H1 (cell line): ENCODE measurements around the gene OXCT2. TPM values are rescaled to one million over a fixed set of nuclear protein-coding genes. Genes with fewer than 3 reads are reported as not detected.

Experiments
- CTCF ChIA-PET: fragments of 300-600 bp; sonication (Branson Sonifier 250); formaldehyde crosslinking; loops from one replicate; lab custom pipeline; 2021; ENCODE audit not compliant: partially characterized antibody; lab: Charles Lee
- POLR2A ChIA-PET: fragments of 300-600 bp; sonication (Branson Sonifier 250); formaldehyde crosslinking; loops from one replicate; lab custom pipeline; 2021; ENCODE audit warnings: inconsistent platforms; ENCODE audit not compliant: partially characterized antibody; lab: Charles Lee
- DNase-seq, 2 experiments: peaks; one replicate each; pipeline versions ENCODE4 v3.0.0 to v3.0.0-alpha.2; 2010 to 2022; ENCODE audit warnings: low spot score in 2 of 2, low read depth in 1 of 2, mixed read lengths in 1 of 2
- FAIRE-seq: peaks from 2 replicates; lab custom pipeline; 2011; peaks lifted over from hg19 to GRCh38; lab: Jason Lieb, UNC
- H2AFZ ChIP-seq: 2 replicates; pipeline ENCODE4 v1.8.1; 2012; ENCODE audit warnings: low read length, inconsistent platforms
- H2AK5ac ChIP-seq: 2 replicates; pipeline ENCODE4 v1.6.1; 2013; ENCODE audit warnings: low read depth, low read length
- H2BK120ac ChIP-seq: replicated peaks from 2 replicates; pipeline ENCODE3; 2013; ENCODE audit warnings: low read depth, low read length, inconsistent platforms
- H2BK12ac ChIP-seq: 2 replicates; pipeline ENCODE4 v1.6.1; 2013; ENCODE audit warnings: low read depth, low read length
- H2BK15ac ChIP-seq: 2 replicates; pipeline ENCODE4 v1.6.1; 2013; ENCODE audit warnings: low read length
- H2BK20ac ChIP-seq: 2 replicates; pipeline ENCODE4 v1.6.1; 2013; ENCODE audit warnings: low read length
- H2BK5ac ChIP-seq: 2 replicates; pipeline ENCODE4 v1.6.1; 2013; ENCODE audit warnings: low read depth, low read length
- H3K14ac ChIP-seq: 2 replicates; pipeline ENCODE4 v1.6.1; 2013; ENCODE audit warnings: inconsistent platforms; ENCODE audit not compliant: insufficient read length
- H3K18ac ChIP-seq: 2 replicates; pipeline ENCODE4 v1.6.1; 2013; ENCODE audit warnings: low read length; ENCODE audit errors: extremely low read depth
- H3K23ac ChIP-seq: 2 replicates; pipeline ENCODE4 v1.6.1; 2013; ENCODE audit warnings: inconsistent platforms; ENCODE audit not compliant: insufficient read length
- H3K23me2 ChIP-seq: 2 replicates; pipeline ENCODE4 v1.6.1; 2013; ENCODE audit warnings: low read depth, low read length
- H3K27ac ChIP-seq: 2 replicates; pipeline ENCODE4 v1.6.1; 2011; ENCODE audit warnings: low read depth, low read length, inconsistent platforms
- H3K27me3 ChIP-seq, 4 experiments: replicated peaks in 1 of 4; 1 replicate in 1 of 4; 2 replicates in 3 of 4; pipeline versions ENCODE4 v1.6.1 to v1.8.1; 2011 to 2013; ENCODE audit warnings: low read length in 3 of 4, mild to moderate bottlenecking in 3 of 4, inconsistent platforms in 2 of 4, mixed read lengths in 2 of 4, moderate library complexity in 1 of 4; ENCODE audit not compliant: control insufficient read depth in 3 of 4, insufficient read depth in 3 of 4; ENCODE audit errors: extremely low read depth in 1 of 4
- H3K36me3 ChIP-seq, 4 experiments: 2 replicates each; pipeline versions ENCODE4 v1.6.1 to v1.8.1; 2011 to 2013; ENCODE audit warnings: mild to moderate bottlenecking in 4 of 4, low read length in 3 of 4, moderate library complexity in 2 of 4, control low read depth in 1 of 4, inconsistent platforms in 1 of 4; ENCODE audit not compliant: insufficient read depth in 4 of 4, control insufficient read depth in 2 of 4
- H3K4ac ChIP-seq: replicated peaks from 2 replicates; pipeline ENCODE3; 2013; ENCODE audit warnings: low read length, low read depth, mixed read lengths, inconsistent platforms; ENCODE audit not compliant: insufficient read length
- H3K4me1 ChIP-seq, 4 experiments: replicated peaks in 1 of 4; 1 replicate in 1 of 4; 2 replicates in 3 of 4; pipeline versions ENCODE4 v1.6.1 to v1.8.1; 2011 to 2013; ENCODE audit warnings: low read length in 3 of 4, inconsistent platforms in 2 of 4, mixed read lengths in 1 of 4; ENCODE audit not compliant: insufficient read depth in 4 of 4, control insufficient read depth in 3 of 4
- H3K4me2 ChIP-seq, 2 experiments: 2 replicates each; pipeline versions ENCODE4 v1.6.1 to v1.8.1; 2011 to 2013; ENCODE audit warnings: low read depth in 2 of 2, low read length in 2 of 2, control low read depth in 1 of 2, inconsistent platforms in 1 of 2, mild to moderate bottlenecking in 1 of 2; ENCODE audit not compliant: insufficient read depth in 1 of 2
- H3K4me3 ChIP-seq, 4 experiments: fragments of 200-600, 300-600 bp in 1 of 4; sonication (generic), shearing (Covaris generic), sonication (Bioruptor Twin) in 1 of 4; 2 replicates each; pipeline versions ENCODE4 v1.5.1 to v1.8.1; 2011 to 2016; ENCODE audit warnings: low read length in 4 of 4, low read depth in 3 of 4, control low read depth in 2 of 4, inconsistent platforms in 2 of 4, mild to moderate bottlenecking in 2 of 4, mixed read lengths in 1 of 4, moderate library complexity in 1 of 4; ENCODE audit not compliant: insufficient read depth in 2 of 4; ENCODE audit errors: extremely low read depth in 1 of 4
- H3K56ac ChIP-seq: replicated peaks from 2 replicates; pipeline ENCODE3; 2013; ENCODE audit warnings: low read depth, mild to moderate bottlenecking, mixed read lengths, low read length, inconsistent platforms; ENCODE audit not compliant: insufficient read length
- H3K79me1 ChIP-seq: 2 replicates; pipeline ENCODE4 v1.6.1; 2013; ENCODE audit warnings: low read depth, low read length, control low read depth
- H3K79me2 ChIP-seq, 2 experiments: 2 replicates each; pipeline versions ENCODE4 v1.6.1 to v1.8.1; 2012 to 2013; ENCODE audit warnings: low read length in 2 of 2, mild to moderate bottlenecking in 2 of 2, inconsistent platforms in 1 of 2; ENCODE audit not compliant: insufficient read depth in 2 of 2, control insufficient read depth in 1 of 2
- H3K9ac ChIP-seq, 4 experiments: replicated peaks in 1 of 4; 1 replicate in 1 of 4; 2 replicates in 3 of 4; pipeline versions ENCODE4 v1.6.1 to v1.8.1; 2011 to 2013; ENCODE audit warnings: low read depth in 3 of 4, low read length in 3 of 4, control low read depth in 2 of 4, mild to moderate bottlenecking in 2 of 4, moderate library complexity in 2 of 4, inconsistent platforms in 1 of 4; ENCODE audit errors: extremely low read depth in 1 of 4
- H3K9me3 ChIP-seq, 2 experiments: 2 replicates each; pipeline versions ENCODE4 v1.6.1 to v1.8.1; 2012 to 2013; ENCODE audit warnings: mild to moderate bottlenecking in 2 of 2, moderate library complexity in 2 of 2, control low read depth in 1 of 2, inconsistent platforms in 1 of 2, low read depth in 1 of 2, low read length in 1 of 2, mixed read lengths in 1 of 2; ENCODE audit not compliant: insufficient read depth in 2 of 2
- H4K20me1 ChIP-seq, 2 experiments: replicated peaks in 1 of 2; 2 replicates each; pipeline versions ENCODE3 to v1.8.1; 2011 to 2013; ENCODE audit warnings: inconsistent platforms in 2 of 2, low read length in 2 of 2, mild to moderate bottlenecking in 1 of 2; ENCODE audit not compliant: insufficient read depth in 2 of 2, control insufficient read depth in 1 of 2
- H4K5ac ChIP-seq: 2 replicates; pipeline ENCODE4 v1.6.1; 2013; ENCODE audit warnings: low read length, low read depth, mixed read lengths, inconsistent platforms; ENCODE audit not compliant: insufficient read length
- H4K8ac ChIP-seq: 2 replicates; pipeline ENCODE4 v1.8.0; 2013; ENCODE audit warnings: mild to moderate bottlenecking, moderate library complexity, low read length, inconsistent platforms; ENCODE audit not compliant: insufficient read depth; ENCODE audit errors: extremely low read depth
- H4K91ac ChIP-seq: replicated peaks from 2 replicates; pipeline ENCODE3; 2013; ENCODE audit warnings: low read length, mixed read lengths, inconsistent platforms; ENCODE audit not compliant: insufficient read length
- CEBPB ChIP-seq: IDR thresholded peaks from 2 replicates; pipeline ENCODE4 v1.6.1; 2012; ENCODE audit warnings: low read depth, low read length
- MAFK ChIP-seq: IDR thresholded peaks from 2 replicates; pipeline ENCODE4 v1.6.1; 2012; ENCODE audit warnings: low read depth, mild to moderate bottlenecking, improper control_type of control experiment, low read length
- RXRA ChIP-seq: IDR thresholded peaks from 2 replicates; pipeline ENCODE4 v1.6.1; 2011; ENCODE audit warnings: low read depth, mild to moderate bottlenecking, low read length, moderate library complexity; ENCODE audit not compliant: insufficient read depth
- WGBS, 2 experiments: shearing (Covaris generic) in 1 of 2; methylation state at CpG; one replicate each; pipeline versions ENCODE4 v1.1.6 to v1.1.7; 2013 to 2015; ENCODE audit warnings: low lambda C conversion rate in 2 of 2, mixed read lengths in 2 of 2, inconsistent platforms in 1 of 2, low coverage in 1 of 2, missing lambda C conversion rate in 1 of 2; ENCODE audit not compliant: insufficient replicate concordance in 2 of 2, insufficient coverage in 1 of 2, insufficient read length in 1 of 2; ENCODE audit errors: extremely low coverage in 1 of 2, missing lambda C conversion rate in 1 of 2; 5-methylcytosine and 5-hydroxymethylcytosine counted together
- polyA plus RNA-seq, 7 experiments: library from polyadenylated mRNA; depleted of rRNA in 3 of 7; stranded (reverse) in 5 of 7; unstranded in 2 of 7; fragments of >200 nt in 5 of 7; fragments of 200-250 nt in 2 of 7; gene quantifications; 1 replicate in 5 of 7; 2 replicates in 1 of 7; 4 replicates in 1 of 7; pipeline versions ENCODE4 v1.2.1 to v1.2.3, GENCODE V29; 2011 to 2013; ENCODE audit warnings: missing spikeins in 2 of 7, mixed read lengths in 2 of 7
- total RNA-seq: library from RNA; stranded (reverse); fragmentation: NEBNext Ultra II Directional; extraction: Animal tissue kit (Norgen Biotek cat#: 25700); gene quantifications from 2 replicates; pipeline ENCODE4 v1.2.1, GENCODE V29; 2021

The OXCT2 gene
- total and polyA plus RNA-seq, 2 of the 8 experiments (the other 6 are each of a cell fraction or from before 2014, with no cell fraction given): 2.6 to 2.9 TPM

DNA sequence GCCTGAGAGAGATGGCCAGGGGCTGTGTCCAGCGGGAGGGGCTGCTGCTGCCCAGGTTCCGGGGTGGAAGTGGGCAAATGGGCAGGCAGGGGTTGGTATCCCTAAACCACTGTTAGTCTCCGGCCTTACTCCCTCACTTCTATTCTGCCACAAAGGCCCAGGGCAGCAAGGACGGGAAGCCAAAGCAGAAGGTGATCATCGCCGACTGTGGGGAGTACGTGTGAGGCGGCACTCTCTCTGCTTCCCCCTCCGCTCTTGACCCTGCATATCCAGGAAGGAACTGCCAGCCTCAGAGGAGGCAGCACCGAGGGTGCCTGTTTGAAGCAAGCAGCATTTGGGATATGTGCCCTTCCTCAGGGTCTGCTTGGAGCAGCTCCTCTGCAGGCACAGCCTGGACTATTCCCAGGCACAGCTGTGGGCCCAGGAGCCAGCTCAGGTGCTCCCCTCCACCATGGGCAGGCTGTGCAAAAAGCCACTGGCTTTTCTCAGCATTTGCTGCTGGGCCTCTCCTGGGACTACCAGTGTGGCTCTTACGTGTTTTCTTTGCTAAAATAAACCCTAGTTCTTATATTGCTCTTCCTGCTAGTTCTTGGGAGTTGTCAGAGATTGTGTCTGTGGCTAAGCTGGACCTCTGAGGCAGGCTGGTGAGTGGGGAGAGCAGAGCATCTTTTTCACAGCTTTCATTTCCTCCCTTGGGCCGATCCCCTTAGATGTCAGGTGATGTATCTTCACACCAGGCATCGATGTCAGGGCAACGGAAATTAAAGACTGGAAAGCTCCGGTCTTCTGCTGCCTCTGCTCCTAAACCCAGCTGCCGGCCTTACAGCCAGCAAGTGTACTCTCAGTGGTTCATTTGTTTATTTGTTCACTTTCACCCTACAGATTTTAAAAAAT, 17.8 kb downstream of the OXCT2 start:
- Histone ChIP-seq H3K27me3 (no peaks in the 10 kb centered on the region), H4K91ac (no peak overlapping the region), H3K79me2 (no peaks in the 10 kb centered on the region), H3K4ac (no peak overlapping the region), H3K23ac (no peak overlapping the region), H2BK12ac (no peak overlapping the region), H3K4me1 (no peaks in the 10 kb centered on the region), H3K36me3 (peaks cover 15 to 58% (median 33%) of the 10 kb centered on the region in 4 experiments; a peak in 7 of 8 replicates), H3K79me1 (no peaks in the 10 kb centered on the region), H3K18ac (no peak overlapping the region), H4K5ac (no peak overlapping the region), H2BK120ac (no peak overlapping the region), H3K14ac (no peak overlapping the region), H3K23me2 (no peaks in the 10 kb centered on the region), H3K4me2 (no peak overlapping the region), H4K8ac (no peak overlapping the region), H2BK20ac (no peak overlapping the region), H2BK5ac (no peak overlapping the region), H2AFZ (no peak overlapping the region), H3K56ac (no peak overlapping the region), H4K20me1 (peaks cover 2 to 15% of the 10 kb centered on the region in 2 experiments), H2AK5ac (no peak overlapping the region), H3K27ac (no peak overlapping the region), H3K9ac (no peak overlapping the region), H3K4me3 (no peak overlapping the region), H2BK15ac (no peak overlapping the region), H3K9me3 (no peaks in the 10 kb centered on the region)
- DNase-seq: no peak
- WGBS, 2 experiments: 92% methylated on average over 16 of the region's 16 CpGs; no CpG with 5 or more reads in 1 of the 2 experiments
- CTCF ChIA-PET: interaction anchor here (1.6 kb wide), 1 partner anchor 10 kb away, joined by 4 read pairs; no protein-coding TSS in a partner anchor
- FAIRE-seq: no peak
- POLR2A ChIA-PET: no interaction called here
- TF ChIP-seq CEBPB (no peak), RXRA (no peak), MAFK (no peak)
